HEK293 (cell line): ENCODE data around the gene AKNA.
A peak's percentile ranks its signal among the peaks of the same experiment; 100 is the strongest.

Source experiments
- CTCF ChIA-PET: fragments of 350-600 bp; formaldehyde crosslinking; extraction: SDS; loops from one replicate; lab custom pipeline; 2021; ENCODE audit warnings: antibody characterized with exemption; lab: Yijun Ruan, JAX
- POLR2A ChIA-PET: fragments of 300-600 bp; formaldehyde crosslinking; extraction: SDS; loops from one replicate; lab custom pipeline; 2020; ENCODE audit warnings: antibody characterized with exemption, inconsistent platforms; lab: Yijun Ruan, JAX
- H3K27ac ChIP-seq: fragments of 200-500 bp; sonication (Bioruptor generic); 2 replicates; pipeline ENCODE4 v1.5.1; 2014; ENCODE audit warnings: low read depth, low read length, control low read depth, inconsistent platforms; ENCODE audit errors: extremely low read depth
- H3K36me3 ChIP-seq, 2 experiments: fragments of 200-500 bp in 1 of 2; sonication (Bioruptor generic) in 1 of 2; 1 replicate in 1 of 2; 2 replicates in 1 of 2; pipeline ENCODE4 v1.5.1; 2014 to 2017; ENCODE audit warnings: inconsistent platforms in 2 of 2, low read length in 2 of 2; ENCODE audit not compliant: control insufficient read depth in 2 of 2, insufficient read depth in 1 of 2
- H3K4me1 ChIP-seq: fragments of 200-500 bp; sonication (Bioruptor generic); 2 replicates; pipeline ENCODE4 v1.5.1; 2014; ENCODE audit warnings: mild to moderate bottlenecking, low read length, inconsistent platforms; ENCODE audit not compliant: control insufficient read depth, insufficient read depth
- H3K4me3 ChIP-seq: 2 replicates; pipeline ENCODE4 v1.5.1; 2011; ENCODE audit warnings: low read depth, mild to moderate bottlenecking, control low read depth, low read length, moderate library complexity
- H3K9me3 ChIP-seq: fragments of 200-500 bp; sonication (Bioruptor generic); 2 replicates; pipeline ENCODE4 v1.5.1; 2014; ENCODE audit warnings: low read depth, low read length, inconsistent platforms; ENCODE audit not compliant: control insufficient read depth, insufficient read depth
- EGR2 ChIP-seq: fragments of 450-650 bp; formaldehyde crosslinking; IDR thresholded peaks from 2 replicates; pipeline ENCODE4 v1.5.1; 2016; ENCODE audit warnings: low read depth, missing biosample characterization, missing genetic modification characterization
- KLF7 ChIP-seq: fragments of 450-650 bp; formaldehyde crosslinking; IDR thresholded peaks from 2 replicates; pipeline ENCODE4 v1.5.1; 2016; ENCODE audit warnings: missing biosample characterization, missing genetic modification characterization, borderline replicate concordance
- PRDM1 ChIP-seq: fragments of 450-650 bp; formaldehyde crosslinking; IDR thresholded peaks from 2 replicates; pipeline ENCODE4; 2016; ENCODE audit warnings: missing biosample characterization, missing genetic modification characterization
- SP2 ChIP-seq: fragments of 450-650 bp; formaldehyde crosslinking; IDR thresholded peaks from 2 replicates; pipeline ENCODE4 v1.5.1; 2016; ENCODE audit warnings: missing biosample characterization, missing genetic modification characterization
- ZBTB1 ChIP-seq: fragments of 450-650 bp; formaldehyde crosslinking; IDR thresholded peaks from 2 replicates; pipeline ENCODE4 v1.5.1; 2016; ENCODE audit warnings: missing biosample characterization, missing genetic modification characterization
- ZBTB20 ChIP-seq: fragments of 450-650 bp; formaldehyde crosslinking; IDR thresholded peaks from 2 replicates; pipeline ENCODE4 v1.5.1; 2016; ENCODE audit warnings: missing biosample characterization, missing genetic modification characterization
- ZBTB21 ChIP-seq: fragments of 450-650 bp; formaldehyde crosslinking; IDR thresholded peaks from 2 replicates; pipeline ENCODE4 v1.5.1; 2017; ENCODE audit warnings: missing biosample characterization, missing genetic modification characterization
- ZNF426 ChIP-seq: fragments of 450-650 bp; formaldehyde crosslinking; IDR thresholded peaks from 2 replicates; pipeline ENCODE4 v1.5.1; 2017; ENCODE audit warnings: missing biosample characterization, missing genetic modification characterization, mild to moderate bottlenecking, inconsistent platforms, moderate library complexity
- ZNF510 ChIP-seq: fragments of 450-650 bp; formaldehyde crosslinking; IDR thresholded peaks from 2 replicates; pipeline ENCODE4 v1.5.1; 2018; ENCODE audit warnings: mild to moderate bottlenecking, missing genetic modification characterization, missing biosample characterization; ENCODE audit not compliant: insufficient replicate concordance
- ZNF514 ChIP-seq: fragments of 450-650 bp; formaldehyde crosslinking; IDR thresholded peaks from 2 replicates; pipeline ENCODE4 v1.5.1; 2016; ENCODE audit warnings: missing biosample characterization, missing genetic modification characterization
- ZNF529 ChIP-seq: fragments of 450-650 bp; formaldehyde crosslinking; IDR thresholded peaks from 2 replicates; pipeline ENCODE4 v1.5.1; 2017; ENCODE audit warnings: missing genetic modification characterization, missing biosample characterization; ENCODE audit not compliant: insufficient replicate concordance
- TF ChIP-seq, protein P1 (sequence below): fragments of 450-650 bp; formaldehyde crosslinking; IDR thresholded peaks from 2 replicates; pipeline ENCODE4 v1.5.1; 2016; ENCODE audit warnings: missing biosample characterization, missing genetic modification characterization
- TF ChIP-seq, protein P2 (sequence below): fragments of 450-650 bp; formaldehyde crosslinking; IDR thresholded peaks from 2 replicates; pipeline ENCODE4 v1.5.1; 2016; ENCODE audit warnings: missing biosample characterization, missing genetic modification characterization
- TF ChIP-seq, protein P3 (sequence below): fragments of 450-650 bp; formaldehyde crosslinking; IDR thresholded peaks from 2 replicates; pipeline ENCODE4 v1.5.1; 2016; ENCODE audit warnings: missing biosample characterization, missing genetic modification characterization

AKNA gene

GRCh38 chr9:114385397-114386181, 2.2 kb downstream of the AKNA start:
- TF ChIP-seq ZNF426 (tag by site-specific recombination), result no peak
- 0 out of 2 replicates have a peak, but pooled peaks have one; percentile 9 for TF ChIP-seq SP2 (tag by site-specific recombination)
- TF ChIP-seq EGR2 (tag by site-specific recombination), result no peak
- TF ChIP-seq ZNF510 (tag by site-specific recombination), result no peak
- TF ChIP-seq, protein P1, sequence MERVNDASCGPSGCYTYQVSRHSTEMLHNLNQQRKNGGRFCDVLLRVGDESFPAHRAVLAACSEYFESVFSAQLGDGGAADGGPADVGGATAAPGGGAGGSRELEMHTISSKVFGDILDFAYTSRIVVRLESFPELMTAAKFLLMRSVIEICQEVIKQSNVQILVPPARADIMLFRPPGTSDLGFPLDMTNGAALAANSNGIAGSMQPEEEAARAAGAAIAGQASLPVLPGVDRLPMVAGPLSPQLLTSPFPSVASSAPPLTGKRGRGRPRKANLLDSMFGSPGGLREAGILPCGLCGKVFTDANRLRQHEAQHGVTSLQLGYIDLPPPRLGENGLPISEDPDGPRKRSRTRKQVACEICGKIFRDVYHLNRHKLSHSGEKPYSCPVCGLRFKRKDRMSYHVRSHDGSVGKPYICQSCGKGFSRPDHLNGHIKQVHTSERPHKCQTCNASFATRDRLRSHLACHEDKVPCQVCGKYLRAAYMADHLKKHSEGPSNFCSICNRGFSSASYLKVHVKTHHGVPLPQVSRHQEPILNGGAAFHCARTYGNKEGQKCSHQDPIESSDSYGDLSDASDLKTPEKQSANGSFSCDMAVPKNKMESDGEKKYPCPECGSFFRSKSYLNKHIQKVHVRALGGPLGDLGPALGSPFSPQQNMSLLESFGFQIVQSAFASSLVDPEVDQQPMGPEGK (tag by site-specific recombination), result no peak
- no peak for TF ChIP-seq ZNF514 (tag by site-specific recombination)
- no peak for TF ChIP-seq ZNF529
- no peak for TF ChIP-seq ZBTB21
- no peaks in the 10 kb centered on the region for H3K4me1 ChIP-seq
- ChIA-PET POLR2A (no interaction called here), CTCF (interaction anchor here (0.7 to 2.1 kb wide), 6 partner anchors 8 to 268 kb away, joined by 3 to 5 read pairs (median 4); no protein-coding TSS in a partner anchor)
- no peak overlapping the region for H3K4me3 ChIP-seq
- H3K27ac ChIP-seq, result no peak overlapping the region
- H3K36me3 ChIP-seq, result no peaks in the 10 kb centered on the region
- no peaks in the 10 kb centered on the region for H3K9me3 ChIP-seq

DNA sequence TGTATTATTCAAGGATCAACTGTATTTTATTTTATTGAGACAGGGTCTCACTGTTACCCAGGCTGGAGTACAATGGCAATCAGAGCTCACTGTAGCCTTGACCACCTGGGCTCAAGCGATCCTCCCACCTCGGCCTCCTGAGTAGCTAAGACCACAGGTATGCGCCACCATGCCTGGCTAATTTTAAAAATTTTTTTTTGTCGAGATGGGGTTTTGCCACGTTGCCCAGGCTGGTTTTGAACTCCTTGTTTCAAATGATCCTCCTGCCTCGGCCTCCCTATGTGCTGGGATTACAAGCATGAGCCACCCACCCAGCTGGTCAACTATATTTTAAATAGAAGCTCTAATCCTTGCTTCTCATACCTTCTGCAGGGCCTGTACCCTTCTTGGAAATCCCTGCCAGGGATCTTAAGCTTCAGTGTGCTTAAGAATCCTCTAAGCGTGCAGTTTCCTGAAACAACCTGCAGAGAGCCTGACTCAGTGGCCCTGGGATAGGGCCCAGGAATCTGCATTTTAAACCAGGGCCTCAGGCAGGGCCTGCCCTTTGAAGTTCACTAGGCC, 2.9 kb downstream of the AKNA start:
- H3K36me3 ChIP-seq, result no peaks in the 10 kb centered on the region
- ChIA-PET CTCF (interaction anchor here (0.9 to 2.1 kb wide), 6 partner anchors 9 to 269 kb away, joined by 3 to 5 read pairs (median 4); no protein-coding TSS in a partner anchor), POLR2A (no interaction called here)
- H3K4me3 ChIP-seq, result no peak overlapping the region
- H3K4me1 ChIP-seq, result no peaks in the 10 kb centered on the region
- H3K27ac ChIP-seq, result no peak overlapping the region
- H3K9me3 ChIP-seq, result no peaks in the 10 kb centered on the region
- peak; percentile 46; the same call in 1 of the 2 replicates for TF ChIP-seq ZBTB20 (tag by site-specific recombination)
- TF ChIP-seq, protein P2, sequence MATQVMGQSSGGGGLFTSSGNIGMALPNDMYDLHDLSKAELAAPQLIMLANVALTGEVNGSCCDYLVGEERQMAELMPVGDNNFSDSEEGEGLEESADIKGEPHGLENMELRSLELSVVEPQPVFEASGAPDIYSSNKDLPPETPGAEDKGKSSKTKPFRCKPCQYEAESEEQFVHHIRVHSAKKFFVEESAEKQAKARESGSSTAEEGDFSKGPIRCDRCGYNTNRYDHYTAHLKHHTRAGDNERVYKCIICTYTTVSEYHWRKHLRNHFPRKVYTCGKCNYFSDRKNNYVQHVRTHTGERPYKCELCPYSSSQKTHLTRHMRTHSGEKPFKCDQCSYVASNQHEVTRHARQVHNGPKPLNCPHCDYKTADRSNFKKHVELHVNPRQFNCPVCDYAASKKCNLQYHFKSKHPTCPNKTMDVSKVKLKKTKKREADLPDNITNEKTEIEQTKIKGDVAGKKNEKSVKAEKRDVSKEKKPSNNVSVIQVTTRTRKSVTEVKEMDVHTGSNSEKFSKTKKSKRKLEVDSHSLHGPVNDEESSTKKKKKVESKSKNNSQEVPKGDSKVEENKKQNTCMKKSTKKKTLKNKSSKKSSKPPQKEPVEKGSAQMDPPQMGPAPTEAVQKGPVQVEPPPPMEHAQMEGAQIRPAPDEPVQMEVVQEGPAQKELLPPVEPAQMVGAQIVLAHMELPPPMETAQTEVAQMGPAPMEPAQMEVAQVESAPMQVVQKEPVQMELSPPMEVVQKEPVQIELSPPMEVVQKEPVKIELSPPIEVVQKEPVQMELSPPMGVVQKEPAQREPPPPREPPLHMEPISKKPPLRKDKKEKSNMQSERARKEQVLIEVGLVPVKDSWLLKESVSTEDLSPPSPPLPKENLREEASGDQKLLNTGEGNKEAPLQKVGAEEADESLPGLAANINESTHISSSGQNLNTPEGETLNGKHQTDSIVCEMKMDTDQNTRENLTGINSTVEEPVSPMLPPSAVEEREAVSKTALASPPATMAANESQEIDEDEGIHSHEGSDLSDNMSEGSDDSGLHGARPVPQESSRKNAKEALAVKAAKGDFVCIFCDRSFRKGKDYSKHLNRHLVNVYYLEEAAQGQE (tag by site-specific recombination), result no peak
- TF ChIP-seq, all 188 proteins: peak for 1

- Histone ChIP-seq H3K4me3 (no peak overlapping the region), H3K36me3 (no peaks in the 10 kb centered on the region), H3K4me1 (no peaks in the 10 kb centered on the region), H3K27ac (no peak overlapping the region), H3K9me3 (no peaks in the 10 kb centered on the region)
- TF ChIP-seq KLF7 (tag by site-specific recombination) (no peak), PRDM1 (tag by site-specific recombination) (0 out of 2 replicates have a peak, but pooled peaks have one; percentile 8), ZBTB1 (tag by site-specific recombination) (no peak)
- TF ChIP-seq, protein P3, sequence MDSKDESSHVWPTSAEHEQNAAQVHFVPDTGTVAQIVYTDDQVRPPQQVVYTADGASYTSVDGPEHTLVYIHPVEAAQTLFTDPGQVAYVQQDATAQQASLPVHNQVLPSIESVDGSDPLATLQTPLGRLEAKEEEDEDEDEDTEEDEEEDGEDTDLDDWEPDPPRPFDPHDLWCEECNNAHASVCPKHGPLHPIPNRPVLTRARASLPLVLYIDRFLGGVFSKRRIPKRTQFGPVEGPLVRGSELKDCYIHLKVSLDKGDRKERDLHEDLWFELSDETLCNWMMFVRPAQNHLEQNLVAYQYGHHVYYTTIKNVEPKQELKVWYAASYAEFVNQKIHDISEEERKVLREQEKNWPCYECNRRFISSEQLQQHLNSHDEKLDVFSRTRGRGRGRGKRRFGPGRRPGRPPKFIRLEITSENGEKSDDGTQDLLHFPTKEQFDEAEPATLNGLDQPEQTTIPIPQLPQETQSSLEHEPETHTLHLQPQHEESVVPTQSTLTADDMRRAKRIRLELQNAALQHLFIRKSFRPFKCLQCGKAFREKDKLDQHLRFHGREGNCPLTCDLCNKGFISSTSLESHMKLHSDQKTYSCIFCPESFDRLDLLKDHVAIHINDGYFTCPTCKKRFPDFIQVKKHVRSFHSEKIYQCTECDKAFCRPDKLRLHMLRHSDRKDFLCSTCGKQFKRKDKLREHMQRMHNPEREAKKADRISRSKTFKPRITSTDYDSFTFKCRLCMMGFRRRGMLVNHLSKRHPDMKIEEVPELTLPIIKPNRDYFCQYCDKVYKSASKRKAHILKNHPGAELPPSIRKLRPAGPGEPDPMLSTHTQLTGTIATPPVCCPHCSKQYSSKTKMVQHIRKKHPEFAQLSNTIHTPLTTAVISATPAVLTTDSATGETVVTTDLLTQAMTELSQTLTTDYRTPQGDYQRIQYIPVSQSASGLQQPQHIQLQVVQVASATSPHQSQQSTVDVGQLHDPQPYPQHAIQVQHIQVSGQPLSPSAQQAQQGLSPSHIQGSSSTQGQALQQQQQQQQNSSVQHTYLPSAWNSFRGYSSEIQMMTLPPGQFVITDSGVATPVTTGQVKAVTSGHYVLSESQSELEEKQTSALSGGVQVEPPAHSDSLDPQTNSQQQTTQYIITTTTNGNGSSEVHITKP (tag by site-specific recombination), result no peak
- POLR2A ChIA-PET, result no interaction called here
- CTCF ChIA-PET, result interaction anchor here (0.9 to 2.1 kb wide), 5 partner anchors 9 to 269 kb away, joined by 3 to 5 read pairs (median 4); no protein-coding TSS in a partner anchor
Observed at GRCh38 chr9:114384341-114384740, 3.4 kb downstream of the AKNA start.
